ENCODE measurements around the gene EIF1.

DNA sequence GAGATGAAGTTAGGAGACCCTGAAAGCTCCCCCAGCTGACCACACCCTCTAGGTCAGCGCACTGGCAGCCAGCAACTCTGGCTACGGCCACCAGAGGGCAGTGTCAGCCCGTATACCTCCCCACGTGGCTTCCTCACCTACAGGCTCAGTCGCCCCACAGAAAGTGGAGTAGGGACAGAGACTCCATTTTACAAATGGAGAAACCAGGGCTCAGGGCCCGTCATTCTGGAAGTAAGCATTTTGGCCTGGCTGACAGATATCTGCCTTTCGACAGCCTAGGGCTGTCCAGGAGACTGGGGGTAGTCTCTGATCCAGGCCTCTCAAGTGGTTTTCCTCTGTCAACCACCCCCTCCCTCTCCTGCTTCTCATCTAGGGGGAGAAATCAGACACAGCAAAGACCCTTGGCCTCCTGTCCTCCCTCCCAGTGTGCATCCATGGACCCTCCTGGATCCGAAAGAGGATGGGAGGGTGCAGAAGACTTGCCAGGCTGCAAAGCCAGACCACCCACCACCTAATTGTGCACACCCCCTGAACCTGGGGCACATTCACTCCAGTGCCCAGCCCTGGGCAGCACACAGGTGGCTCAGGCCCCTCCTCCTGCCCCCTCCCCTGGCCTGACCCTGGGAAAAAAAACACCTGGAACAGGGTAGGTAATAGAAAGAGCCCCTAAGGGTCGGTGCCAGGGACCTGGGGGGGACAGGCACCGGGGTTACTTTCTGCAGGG, 49.6 kb downstream of the EIF1 start:
- no peak for TF ChIP-seq POLR2A (IDR thresholded peaks at IDR 0.05; ENCODE audit: low read length)
- no peak for TF ChIP-seq GATA1 (IDR thresholded peaks at IDR 0.05; ENCODE audit: low read depth, low read length)

All from erythroblast (primary cell).